K562 (cell line): ENCODE results near the gene SMC1A. TPM values are rescaled to one million over a fixed set of nuclear protein-coding genes. Genes with fewer than 3 reads are reported as not detected.
A peak's percentile ranks its signal among the peaks of the same experiment; 100 is the strongest.

ENCODE experiments used
- ETV6 ChIP-seq, 3 experiments: fragments of 150-350 bp in 1 of 3; sonication (generic) in 1 of 3; formaldehyde crosslinking in 1 of 3; IDR thresholded peaks; 2 replicates each; pipeline versions ENCODE4 v1.6.1 to v1.8.0; 2014 to 2022; ENCODE audit warnings: borderline replicate concordance in 2 of 3, low read depth in 2 of 3, antibody characterized with exemption in 1 of 3, low read length in 1 of 3, mild to moderate bottlenecking in 1 of 3, missing genetic modification reagents in 1 of 3
- HDAC1 ChIP-seq, 2 experiments: fragments of 450-650 bp; IDR thresholded peaks; 2 replicates each; pipeline ENCODE4 v1.6.1; 2016 to 2017; ENCODE audit warnings: inconsistent platforms in 1 of 2, mild to moderate bottlenecking in 1 of 2, moderate library complexity in 1 of 2
- MGA ChIP-seq: fragments of 450-650 bp; IDR thresholded peaks from 2 replicates; pipeline ENCODE4 v1.6.1; 2016; ENCODE audit warnings: mild to moderate bottlenecking, moderate library complexity
- PRDM10 ChIP-seq: fragments of 450-650 bp; IDR thresholded peaks from 2 replicates; pipeline ENCODE4 v1.6.1; 2018; ENCODE audit not compliant: partially characterized antibody
- TBL1XR1 ChIP-seq, 2 experiments: IDR thresholded peaks; 2 replicates each; pipeline ENCODE4 v1.6.1; 2012; ENCODE audit warnings: improper control_type of control experiment in 2 of 2, low read length in 2 of 2, mild to moderate bottlenecking in 1 of 2
- ZMIZ1 ChIP-seq, 2 experiments: fragments of 150-350 bp in 1 of 2; IDR thresholded peaks; 2 replicates each; pipeline ENCODE4 v1.6.1; 2012 to 2016; ENCODE audit warnings: low read depth in 2 of 2, low read length in 2 of 2, mild to moderate bottlenecking in 1 of 2, moderate library complexity in 1 of 2
- ZNF431 ChIP-seq: sonication (generic); formaldehyde crosslinking; IDR thresholded peaks from 2 replicates; pipeline ENCODE4 v1.8.0; 2022; ENCODE audit warnings: mild to moderate bottlenecking, missing genetic modification reagents
- polyA plus RNA-seq, 8 experiments: library from polyadenylated mRNA; depleted of rRNA in 4 of 8; stranded (reverse) in 5 of 8; unstranded in 3 of 8; fragments of >200 nt; fragmentation: Nextera tagmentation in 2 of 8; fragmentation: Illumina TruSeq in 1 of 8; extraction: Ambion mirVana in 2 of 8; extraction: Trizol in 1 of 8; gene quantifications; 2 replicates each; pipeline versions ENCODE4 v1.2.1 to v1.2.3, GENCODE V29; 2011 to 2014; ENCODE audit warnings: inconsistent platforms in 1 of 8, missing spikeins in 1 of 8
- total RNA-seq, 7 experiments: library from RNA; depleted of rRNA in 6 of 7; stranded (reverse); fragments of >200 nt in 6 of 7; fragmentation: Illumina TruSeq in 2 of 7; extraction: Trizol in 2 of 7; gene quantifications; 2 replicates each; pipeline versions ENCODE4 v1.2.1 to v1.2.3, GENCODE V29; 2011 to 2021; ENCODE audit warnings: low replicate concordance in 1 of 7

Gene SMC1A
- total and polyA plus RNA-seq, 9 of the 15 experiments (the other 6 are each of a cell fraction or from before 2014, with no cell fraction given) = 28.5 to 126 (median 71.2) TPM

- TF ChIP-seq MGA (peak; percentile 91), HDAC1 (IDR thresholded peaks at IDR 0.05) (peak in 1 of 2 experiments; percentile 79; a peak in 2 of 4 replicates), ZNF431 (CRISPR knock-in tag) (no peak), TBL1XR1 (IDR thresholded peaks at IDR 0.05; ENCODE audit: low read length in 2 of 2) (no peak), PRDM10 (peak; percentile 67), ETV6 (IDR thresholded peaks at IDR 0.05; ENCODE audit: borderline replicate concordance in 1 of 2, low read depth in 2 of 2, low read length in 1 of 2) (no peak), ETV6 (CRISPR knock-in tag; IDR thresholded peaks at IDR 0.05; ENCODE audit: borderline replicate concordance) (no peak), ZMIZ1 (IDR thresholded peaks at IDR 0.05; ENCODE audit: low read depth in 2 of 2, low read length in 2 of 2) (no peak)
Measured at GRCh38 chrX:53374222-53374820, 48.1 kb downstream of the SMC1A start (continued).
